NCI-H524 (cell line): ENCODE results near the gene AMDHD2.
A peak's percentile ranks its signal among the peaks of the same experiment; 100 is the strongest.
"Not testable (repeated sequence)": the region's sequence is repeated elsewhere in the genome, so short reads cannot be mapped to it uniquely, and the experiment has no call there.

Source experiments
- DNase-seq, 2 experiments: peaks; one replicate each; lab custom pipeline; 2025; lab: John Stamatoyannopoulos, UW

The AMDHD2 gene

DNA sequence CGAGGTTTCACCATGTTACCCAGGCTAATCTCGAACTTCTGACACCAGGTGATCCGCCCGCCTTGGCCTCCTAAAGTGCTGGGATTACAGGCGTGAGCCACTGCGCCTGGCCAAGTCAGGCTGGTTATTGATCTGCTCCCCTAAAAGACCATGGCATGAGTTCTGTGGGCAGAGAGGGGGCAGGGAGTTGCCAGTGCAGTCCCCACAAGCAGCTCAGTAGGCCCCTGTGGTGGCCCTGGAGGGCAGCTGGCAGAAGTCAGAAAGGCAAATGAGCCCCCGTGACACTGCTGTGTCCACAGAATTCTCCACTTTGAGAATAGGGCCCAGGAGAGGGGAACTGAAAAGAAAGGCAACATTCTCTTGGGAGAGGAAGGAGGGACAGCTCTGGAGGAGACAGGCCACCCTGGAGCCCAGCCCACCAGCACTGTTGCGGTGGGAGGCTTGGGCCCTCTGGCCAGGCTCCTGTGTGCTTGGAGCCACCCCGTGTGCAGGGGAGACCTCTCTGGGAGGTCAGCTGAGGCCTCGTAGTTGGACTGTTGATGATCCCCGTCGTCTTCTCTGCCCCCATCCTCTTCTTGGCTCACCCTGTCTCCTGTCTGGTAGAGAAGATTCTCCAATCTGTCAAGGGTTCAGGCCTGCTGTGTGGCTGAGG lies 2.1 kb upstream of the AMDHD2 start:
- DNase-seq: no peak

DNA sequence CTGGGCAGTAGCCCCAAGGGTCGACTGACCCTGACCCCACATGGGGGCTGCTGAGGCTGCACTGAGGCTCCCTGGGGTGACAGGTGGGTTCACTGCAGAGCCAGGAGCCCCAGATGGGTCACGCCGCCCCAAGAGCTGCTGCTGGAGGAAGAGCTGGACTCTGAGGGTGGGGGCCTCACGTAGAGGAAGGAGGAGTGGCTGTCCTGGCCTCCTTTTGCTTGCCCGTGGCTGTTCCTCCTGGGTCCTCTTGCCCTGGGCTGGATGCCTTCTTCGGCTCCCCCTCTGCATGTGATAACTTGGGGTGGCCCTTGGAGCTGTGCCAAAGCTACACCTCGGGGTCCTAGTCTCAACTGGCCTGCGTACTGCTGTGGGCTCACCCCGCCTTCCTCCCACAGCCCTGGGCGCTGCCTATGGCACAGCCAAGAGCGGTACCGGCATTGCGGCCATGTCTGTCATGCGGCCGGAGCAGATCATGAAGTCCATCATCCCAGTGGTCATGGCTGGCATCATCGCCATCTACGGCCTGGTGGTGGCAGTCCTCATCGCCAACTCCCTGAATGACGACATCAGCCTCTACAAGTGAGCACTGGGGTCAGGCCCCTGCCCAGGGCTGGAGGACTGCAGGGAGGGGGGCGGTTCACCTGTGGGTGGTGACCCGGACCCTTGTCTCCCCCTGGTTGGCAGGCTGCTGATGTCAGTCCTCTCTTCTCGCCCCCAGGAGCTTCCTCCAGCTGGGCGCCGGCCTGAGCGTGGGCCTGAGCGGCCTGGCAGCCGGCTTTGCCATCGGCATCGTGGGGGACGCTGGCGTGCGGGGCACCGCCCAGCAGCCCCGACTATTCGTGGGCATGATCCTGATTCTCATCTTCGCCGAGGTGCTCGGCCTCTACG lies 1.1 kb upstream of the AMDHD2 start:
- no peak for DNase-seq

DNA sequence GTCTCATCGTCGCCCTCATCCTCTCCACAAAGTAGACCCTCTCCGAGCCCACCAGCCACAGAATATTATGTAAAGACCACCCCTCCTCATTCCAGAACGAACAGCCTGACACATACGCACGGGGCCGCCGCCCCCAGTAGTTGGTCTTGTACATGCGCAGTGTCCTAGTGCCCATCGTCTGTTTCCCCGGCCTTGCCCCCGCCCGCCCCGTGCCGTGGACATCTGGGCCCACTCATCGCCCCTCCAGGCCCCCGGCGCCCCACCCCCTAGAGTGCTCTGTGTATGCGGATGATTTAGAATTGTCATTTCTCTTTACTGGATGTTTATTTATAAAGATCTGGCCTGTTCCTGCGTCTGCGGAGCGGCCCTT lies 475 bp upstream of the AMDHD2 start:
- DNase-seq: no peak

DNA sequence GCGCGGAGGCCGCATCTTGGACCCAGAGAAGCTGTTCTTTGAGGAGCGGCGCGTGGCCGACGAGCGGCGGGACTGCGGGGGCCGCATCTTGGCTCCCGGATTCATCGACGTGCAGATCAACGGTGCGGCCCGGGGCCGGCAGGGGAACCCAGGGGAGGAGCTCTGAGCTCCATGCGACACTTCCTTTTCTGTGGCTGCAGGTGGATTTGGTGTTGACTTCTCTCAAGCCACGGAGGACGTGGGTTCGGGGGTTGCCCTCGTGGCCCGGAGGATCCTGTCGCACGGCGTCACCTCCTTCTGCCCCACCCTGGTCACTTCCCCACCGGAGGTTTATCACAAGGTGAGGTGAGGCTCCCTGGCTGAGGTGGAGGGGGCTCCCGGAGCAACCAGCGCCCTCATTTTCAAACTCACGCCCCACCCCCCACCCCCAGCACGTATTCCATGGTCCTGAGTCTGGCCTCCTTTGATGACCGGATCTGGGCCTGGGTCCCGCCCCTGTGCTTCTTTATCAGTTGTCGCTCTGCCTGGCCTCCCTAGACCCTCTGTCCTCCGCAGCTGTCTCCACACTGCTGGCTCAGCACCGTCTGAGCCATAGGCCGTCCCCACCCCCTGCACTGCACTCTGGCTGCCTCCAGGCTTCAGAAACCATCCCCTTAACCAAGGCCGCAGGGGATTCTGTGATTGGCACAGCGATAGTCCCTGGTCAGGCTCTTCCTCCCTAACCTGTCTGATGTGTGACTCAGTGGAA lies 787 bp downstream of the AMDHD2 start:
- DNase-seq: no peak

DNA sequence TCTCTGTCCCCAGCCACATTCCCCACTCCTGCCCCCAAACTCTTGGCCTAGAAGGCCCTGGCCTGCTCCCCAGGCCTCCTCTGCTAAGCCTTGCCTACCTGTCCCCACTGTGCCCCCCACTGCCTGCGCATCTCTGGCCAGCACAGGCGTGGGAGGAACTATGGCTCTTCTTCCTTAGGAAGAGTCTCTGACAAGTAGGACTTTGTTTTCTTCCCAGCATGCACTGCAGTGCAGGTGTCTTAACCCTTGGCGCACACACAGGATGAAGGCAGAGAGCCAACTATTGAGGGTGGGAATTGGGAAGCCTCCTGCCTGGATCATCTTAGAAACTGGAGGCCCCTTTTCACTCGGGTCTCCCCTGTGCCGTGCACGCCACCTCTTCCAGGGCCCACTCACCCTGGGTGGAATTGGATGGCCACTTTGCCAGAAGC lies 3.6 kb downstream of the AMDHD2 start:
- no peak for DNase-seq

DNA sequence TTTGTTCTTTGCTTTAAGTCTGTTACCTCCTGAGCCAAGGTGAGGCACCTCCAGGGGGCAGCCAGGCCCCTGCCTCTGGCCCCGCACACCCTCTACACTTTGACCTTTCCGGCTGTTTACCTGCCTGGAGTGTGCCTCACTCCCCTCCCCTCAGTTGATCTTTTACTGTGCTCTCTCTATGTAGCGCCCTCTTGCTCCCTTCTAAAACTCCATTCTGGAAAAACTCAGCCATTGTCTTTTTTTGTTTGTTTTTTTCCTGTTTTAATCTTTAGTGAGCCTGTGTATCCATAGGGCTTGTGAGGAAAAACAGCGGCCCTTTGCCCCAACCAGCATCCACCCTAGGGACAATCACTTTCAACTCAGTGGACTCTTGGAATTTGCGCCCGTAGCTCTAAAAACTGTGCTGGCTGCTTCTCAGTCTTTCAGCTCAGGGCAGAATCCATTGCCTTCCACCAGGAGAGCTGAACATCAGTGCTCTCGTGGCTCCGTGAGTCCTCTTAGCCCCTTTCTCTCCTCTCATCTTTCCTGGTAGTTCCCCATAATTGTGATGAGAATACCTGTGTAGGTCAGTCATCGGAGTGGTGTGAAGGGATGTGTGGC lies 4.3 kb downstream of the AMDHD2 start:
- DNase-seq: no peak

DNA sequence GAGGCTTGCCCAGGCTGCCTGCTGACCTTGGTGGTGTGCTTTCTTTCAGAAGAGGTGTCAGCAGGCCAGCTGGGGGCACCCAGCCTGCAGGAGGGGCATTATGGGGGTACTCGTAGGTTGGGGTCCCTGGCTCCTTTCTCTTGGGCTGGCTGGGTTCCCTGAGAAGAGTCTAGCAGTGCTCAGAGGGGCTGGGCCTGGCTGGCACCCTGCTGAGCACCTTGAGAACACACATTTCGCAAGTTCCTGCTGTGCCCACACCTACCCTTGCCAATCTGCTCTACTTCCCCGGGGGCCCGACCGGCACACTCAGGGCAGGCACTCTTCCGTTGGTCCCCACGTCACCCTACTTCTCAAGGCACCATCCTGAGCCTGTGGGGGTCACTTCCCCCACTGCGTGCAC lies 6.0 kb downstream of the AMDHD2 start:
- DNase-seq: no peak

DNA sequence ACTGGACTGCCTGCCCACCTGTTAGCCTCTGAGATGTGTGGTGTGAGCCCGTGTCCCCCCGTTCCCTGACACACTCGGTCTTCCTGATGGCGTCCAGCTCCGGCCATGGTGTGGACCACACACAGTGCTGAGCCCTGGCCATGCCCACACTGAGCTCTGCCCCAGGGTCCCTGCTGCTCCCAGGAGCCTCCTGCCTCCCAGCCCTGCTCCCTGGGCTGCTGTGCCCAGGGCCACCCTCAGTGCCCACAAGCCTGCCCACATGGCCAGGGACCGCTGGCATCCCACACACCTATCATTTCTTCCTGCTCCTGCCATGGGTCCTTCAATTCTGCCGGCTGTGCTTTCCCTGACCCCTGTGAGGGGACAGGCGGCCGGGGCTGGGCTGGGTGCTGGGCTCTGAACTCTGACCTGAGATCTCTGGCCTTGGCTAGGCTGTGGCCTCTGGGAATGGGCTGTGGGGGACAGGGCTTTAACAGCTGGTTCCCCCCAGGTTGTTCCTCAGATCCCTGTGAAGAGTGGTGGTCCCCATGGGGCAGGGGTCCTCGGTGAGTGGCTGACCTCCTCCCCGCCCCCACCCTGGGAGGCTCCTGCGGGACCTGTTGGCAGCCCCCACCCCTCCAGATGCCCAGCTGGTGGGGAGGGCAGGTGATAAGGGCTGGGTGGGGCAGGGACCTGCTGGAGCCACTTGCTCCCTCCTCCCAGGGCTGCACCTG lies 7.1 kb downstream of the AMDHD2 start:
- DNase-seq: no peak

DNA sequence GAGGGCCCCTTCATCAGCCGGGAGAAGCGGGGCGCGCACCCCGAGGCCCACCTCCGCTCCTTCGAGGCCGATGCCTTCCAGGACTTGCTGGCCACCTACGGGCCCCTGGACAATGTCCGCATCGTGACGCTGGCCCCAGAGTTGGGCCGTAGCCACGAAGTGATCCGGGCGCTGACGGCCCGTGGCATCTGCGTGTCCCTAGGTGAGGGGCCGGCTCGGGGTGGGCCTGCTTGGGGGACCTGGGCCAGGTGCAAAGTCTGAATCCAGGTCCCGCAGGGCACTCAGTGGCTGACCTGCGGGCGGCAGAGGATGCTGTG lies 7.6 kb downstream of the AMDHD2 start:
- no peak for DNase-seq

DNA sequence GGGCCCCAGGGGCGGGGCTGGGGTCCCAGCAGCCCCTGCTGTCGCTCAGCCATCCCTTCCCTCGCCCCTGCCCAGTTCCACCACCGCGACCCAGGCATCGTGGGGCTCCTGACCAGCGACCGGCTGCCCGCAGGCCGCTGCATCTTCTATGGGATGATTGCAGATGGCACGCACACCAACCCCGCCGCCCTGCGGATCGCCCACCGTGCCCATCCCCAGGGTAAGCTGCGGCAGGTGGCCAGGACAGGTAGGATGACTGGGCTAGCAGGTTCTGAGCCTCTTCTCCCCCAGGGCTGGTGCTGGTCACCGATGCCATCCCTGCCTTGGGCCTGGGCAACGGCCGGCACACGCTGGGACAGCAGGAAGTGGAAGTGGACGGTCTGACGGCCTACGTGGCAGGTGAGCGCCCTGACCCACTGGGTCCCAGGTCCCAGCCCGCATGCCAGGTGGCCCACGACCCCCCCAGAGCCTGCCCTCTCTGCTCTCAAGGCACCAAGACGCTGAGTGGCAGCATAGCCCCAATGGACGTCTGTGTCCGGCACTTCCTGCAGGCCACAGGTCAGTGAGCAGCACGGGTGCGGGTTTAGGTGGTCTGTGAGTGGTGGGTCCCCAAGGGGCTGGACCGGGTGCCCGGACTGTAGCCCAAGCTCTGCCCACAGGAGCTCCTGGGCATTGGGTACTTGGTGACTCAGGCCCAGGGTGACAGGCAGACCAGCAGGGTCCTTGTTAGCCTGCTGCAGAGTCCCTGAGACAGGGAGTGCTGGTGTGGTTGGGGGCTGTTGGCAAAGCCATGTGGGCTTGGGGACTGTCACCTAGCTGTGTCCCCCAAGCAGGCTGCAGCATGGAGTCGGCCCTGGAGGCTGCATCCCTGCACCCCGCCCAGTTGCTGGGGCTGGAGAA lies 8.2 kb downstream of the AMDHD2 start:
- no peak for DNase-seq

DNA sequence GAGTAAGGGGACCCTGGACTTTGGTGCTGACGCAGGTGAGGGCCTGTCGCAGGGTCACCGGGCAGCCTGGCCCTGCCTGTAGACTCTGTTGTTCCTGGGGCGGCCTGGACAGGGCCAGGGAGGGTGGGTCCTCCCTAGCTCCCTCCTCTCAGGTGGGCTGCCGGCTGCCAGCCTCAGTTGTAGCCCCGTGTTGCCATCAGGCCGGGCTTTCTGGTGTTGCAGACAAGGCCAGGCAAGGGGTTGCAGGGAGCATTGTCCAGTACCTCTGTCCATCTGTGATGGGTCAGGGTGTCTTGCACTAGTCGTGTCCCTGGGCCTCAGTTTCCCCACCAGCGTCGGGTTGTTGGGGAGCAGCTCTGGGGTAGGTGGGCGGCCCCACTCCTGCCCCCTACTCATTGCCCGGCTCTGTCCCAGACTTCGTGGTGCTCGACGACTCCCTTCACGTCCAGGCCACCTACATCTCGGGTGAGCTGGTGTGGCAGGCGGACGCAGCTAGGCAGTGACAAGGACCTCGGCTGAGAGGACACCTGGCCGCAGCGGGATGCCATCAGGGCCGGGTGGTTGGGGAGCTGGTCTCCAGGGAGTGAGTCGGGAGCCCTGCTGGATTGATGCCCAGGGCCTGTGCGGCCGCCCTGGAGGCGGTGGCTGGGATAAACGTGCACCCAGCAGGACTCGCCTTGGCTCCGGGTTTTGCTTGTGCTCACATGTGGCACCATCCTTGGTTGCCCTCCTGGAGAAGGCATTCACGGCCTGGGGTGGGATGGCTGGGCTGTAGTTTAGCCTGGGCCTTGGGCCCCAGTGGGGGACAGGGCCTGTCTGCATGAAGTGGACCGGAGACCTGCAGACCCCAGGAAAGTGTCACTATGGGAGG lies 9.1 kb downstream of the AMDHD2 start:
- no peak for DNase-seq

DNA sequence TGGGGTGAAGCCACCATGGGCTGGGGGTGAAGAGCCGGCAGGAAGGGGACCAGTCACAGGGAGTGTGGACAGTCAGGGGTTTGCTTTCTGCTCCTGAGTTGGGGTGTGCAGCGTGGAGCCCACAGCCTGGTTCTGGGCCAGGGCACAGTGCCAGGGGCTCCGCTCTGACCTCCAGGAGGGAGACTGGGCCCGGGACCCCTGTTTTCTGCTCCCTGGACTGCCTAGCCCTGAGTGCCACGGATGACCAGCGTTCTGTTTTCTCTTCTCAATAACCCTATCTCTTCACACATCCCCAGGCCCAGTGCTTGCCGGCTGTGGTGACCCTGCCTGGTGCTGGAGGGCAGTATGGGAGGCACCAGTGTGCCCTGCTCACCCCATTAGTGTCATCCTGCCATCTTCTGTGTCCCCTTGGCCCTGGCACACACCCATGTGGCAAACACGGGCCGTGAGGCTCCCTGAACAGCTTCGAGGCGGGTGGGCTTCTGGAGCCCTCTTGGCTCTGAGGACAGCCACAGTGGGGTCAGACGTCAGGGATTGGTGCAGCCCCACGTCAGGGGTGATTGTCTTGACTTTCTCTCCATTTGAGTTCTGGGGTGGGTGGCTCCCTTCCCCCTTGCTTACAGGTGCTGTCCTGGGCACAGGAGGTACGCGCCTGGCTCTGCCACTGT lies 9.9 kb downstream of the AMDHD2 start:
- no peak for DNase-seq

DNA sequence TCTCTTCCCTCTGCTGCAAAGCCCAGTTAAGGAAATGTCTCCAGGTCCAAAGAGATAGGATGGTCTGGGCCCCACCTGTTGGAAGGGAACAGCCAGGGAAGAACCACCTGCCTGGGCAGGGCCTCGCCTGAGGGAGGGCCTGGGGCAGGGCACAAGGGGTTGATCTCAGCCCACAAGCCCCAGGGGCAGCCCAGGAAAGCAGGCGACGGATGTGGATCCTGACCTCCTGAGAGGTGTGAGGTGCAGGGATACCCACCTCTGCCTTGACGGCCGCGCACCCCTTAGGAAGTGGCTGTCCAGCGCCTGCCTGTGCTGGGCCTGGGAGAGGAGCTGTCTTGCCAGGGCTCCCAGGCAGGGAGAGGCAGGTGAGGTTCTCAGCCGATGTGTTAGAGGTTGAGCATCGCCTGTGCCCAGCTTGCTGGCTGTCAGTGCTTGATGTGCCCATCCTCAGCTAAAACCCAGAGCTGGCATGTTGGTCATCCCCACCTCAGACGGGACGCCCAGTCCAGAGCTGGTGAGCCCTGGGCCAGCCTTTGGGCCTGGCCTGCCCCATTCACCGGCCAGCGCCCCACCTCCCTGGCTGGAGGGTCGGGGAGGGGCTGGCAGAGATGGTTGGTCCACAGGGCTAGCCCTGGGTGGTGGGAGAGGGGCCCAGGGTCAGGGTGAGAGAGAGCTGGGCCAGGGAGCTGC lies 10.6 kb downstream of the AMDHD2 start:
- no peak for DNase-seq

DNA sequence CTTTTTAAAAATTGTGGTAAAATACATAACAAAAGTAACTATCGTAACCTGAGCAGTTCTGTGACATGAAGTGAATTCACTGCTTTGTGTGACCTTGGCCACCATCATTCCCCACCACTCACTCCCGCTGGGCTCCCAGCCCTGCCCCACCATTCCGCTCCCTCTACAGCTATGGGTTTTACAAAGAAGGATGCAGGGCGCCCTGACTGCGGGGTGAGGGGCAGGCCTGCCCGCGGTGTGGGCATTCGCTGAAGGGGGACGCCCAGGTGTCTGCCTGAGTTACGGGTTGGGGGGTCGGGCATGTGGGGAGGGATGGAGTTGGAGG lies 11.2 kb downstream of the AMDHD2 start, which contains the start of gene CEMP1:
Gene CEMP1, minus strand, starts transcription at position 38 of the 325 bp plus-strand sequence. CDS start 335 bp downstream, outside the sequence.
- DNase-seq: no peak

DNA sequence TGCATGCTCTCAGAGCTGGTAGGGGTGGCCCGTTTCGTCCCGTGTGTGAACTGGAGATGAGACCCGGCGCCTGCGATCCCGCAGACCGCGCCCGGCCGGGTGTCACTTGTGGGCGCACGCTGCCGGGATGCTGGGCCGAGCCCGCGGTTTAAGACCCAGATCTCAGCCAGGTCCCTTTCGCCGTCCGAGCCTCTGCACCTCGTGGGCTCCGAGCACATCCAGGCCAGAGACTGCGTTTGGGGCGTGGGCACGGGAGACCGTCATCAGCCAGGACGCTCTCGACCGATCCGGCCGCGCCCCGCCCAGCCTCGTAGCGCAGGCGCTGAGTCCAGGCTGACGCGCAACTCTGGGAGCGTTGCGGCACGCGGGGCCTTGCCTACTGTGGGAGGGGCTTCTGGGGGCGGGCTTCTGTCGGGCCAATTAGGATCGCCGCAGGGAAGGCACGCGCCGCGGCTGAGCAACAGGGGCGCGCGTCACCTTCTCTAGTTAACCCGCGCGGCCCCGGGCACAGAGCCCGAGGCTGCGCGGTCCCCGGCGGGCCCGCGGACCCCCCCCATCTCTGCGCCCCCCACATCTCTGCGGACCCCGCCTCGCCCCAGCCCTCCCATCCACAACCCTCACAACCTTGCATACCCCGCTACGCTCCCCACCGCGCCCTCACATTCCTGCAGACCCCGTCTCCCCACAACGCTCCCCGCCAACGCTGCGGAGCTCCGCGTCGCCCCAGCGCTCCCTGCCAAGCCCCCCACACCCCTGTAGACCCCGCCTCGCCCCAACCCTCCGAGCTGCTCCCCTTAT lies 11.7 kb downstream of the AMDHD2 start:
- DNase-seq: peak; percentile 96 to 97

DNA sequence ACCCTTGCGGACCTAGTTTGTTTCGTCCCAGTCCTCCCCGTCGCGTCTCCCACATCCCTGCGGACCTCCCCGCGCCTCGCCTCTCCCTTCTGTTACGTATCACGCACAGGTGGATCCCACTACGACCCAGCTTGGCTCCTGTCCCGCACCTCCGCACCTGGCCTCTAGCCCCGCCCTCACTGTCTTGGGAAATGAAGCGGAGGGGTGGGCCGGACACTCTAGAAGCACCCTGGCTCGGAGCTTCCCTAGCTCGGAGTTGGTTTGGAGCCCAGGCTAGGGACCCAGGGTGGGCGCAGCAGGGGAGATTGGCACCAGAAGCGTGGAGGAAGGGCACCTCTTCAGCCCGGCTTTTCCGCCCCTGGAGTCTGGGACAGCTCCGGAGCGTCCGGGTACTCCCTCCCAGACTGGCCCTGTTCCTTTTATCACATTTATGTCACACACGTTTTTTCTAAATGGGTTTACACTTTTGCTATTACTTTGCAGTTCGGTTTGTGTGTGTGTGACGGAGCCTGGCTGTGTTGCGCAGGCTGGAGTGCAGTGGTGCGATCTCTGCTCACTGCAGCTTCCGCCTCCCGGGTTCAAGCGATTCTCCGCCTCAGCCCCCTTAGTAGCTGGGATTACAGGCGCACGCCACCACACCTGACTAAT lies 12.4 kb downstream of the AMDHD2 start:
- peak in 1 of 2 experiments; percentile 55 for DNase-seq

DNA sequence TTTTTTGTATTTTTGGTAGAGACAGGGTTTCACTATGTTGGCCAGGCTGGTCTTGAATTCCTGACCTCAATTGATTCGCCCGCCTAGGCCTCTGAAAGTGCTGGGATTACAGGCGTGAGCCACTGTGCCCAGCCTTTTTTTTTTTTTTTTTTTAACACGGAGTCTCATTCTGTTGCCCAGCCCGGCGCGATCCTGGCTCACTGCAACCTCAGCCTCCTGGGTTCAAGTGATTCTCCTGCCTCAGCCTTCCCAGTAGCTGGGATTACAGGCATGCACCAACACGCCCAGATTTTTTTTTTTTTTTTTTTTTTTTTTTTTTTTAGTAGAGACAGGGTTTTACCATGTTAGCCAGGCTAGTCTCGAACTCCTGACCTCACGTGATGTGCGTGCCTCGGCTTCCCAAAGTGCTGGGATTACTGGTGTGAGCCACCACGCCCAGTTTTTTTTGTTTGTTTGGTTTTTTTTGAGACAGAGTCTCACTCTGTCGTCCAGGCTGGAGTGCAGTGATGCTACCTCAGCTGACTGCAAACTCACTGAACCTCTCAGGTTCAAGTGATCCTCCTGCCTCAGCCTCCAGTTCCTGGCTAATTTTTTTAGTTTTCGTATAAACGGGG lies 13.1 kb downstream of the AMDHD2 start:
- DNase-seq: not testable (repeated sequence)
